GM12878 (cell line): ENCODE results near the gene HPGD. TPM values are rescaled to one million over a fixed set of nuclear protein-coding genes. Genes with fewer than 3 reads are reported as not detected.

Experiments used
- ATAC-seq: fragments of 200-7000 bp; cut with Tn5 transposase; 3 replicates; pipeline ENCODE4 v1.9.1; 2020; ENCODE audit warnings: mild to moderate bottlenecking, moderate library complexity
- BruUV-seq: library from RNA; stranded (reverse); fragments of 400-500 nt; replicated peaks from 2 replicates; lab custom pipeline; 2021; lab: Mats Ljungman, UMichigan
- CTCF ChIA-PET: fragments of 300-600 bp; sonication (Branson Sonifier 250); formaldehyde crosslinking; extraction: SDS; loops from one replicate; lab custom pipeline; 2021; ENCODE audit warnings: inconsistent platforms; lab: Yijun Ruan, JAX
- POLR2A ChIA-PET: fragments of 350-600 bp; formaldehyde crosslinking; extraction: SDS; loops from one replicate; lab custom pipeline; 2021; ENCODE audit warnings: inconsistent platforms; lab: Charles Lee
- RAD21 ChIA-PET: fragments of 300-600 bp; sonication (Branson Sonifier 250); formaldehyde crosslinking; loops from one replicate; lab custom pipeline; 2023; ENCODE audit warnings: antibody characterized with exemption; ENCODE audit not compliant: unreplicated experiment; lab: Charles Lee
- SMC1A ChIA-PET: fragments of 300-600 bp; sonication (Branson Sonifier 250); formaldehyde crosslinking; loops from one replicate; lab custom pipeline; 2023; ENCODE audit not compliant: unreplicated experiment, uncharacterized antibody; lab: Charles Lee
- DNase-seq: peaks from one replicate; pipeline ENCODE4 v3.0.0-alpha.2; 2011; ENCODE audit warnings: low read depth, low spot score
- FAIRE-seq: peaks from 3 replicates; lab custom pipeline; 2011; peaks lifted over from hg19 to GRCh38; lab: Jason Lieb, UNC
- H2AFZ ChIP-seq: 2 replicates; pipeline ENCODE4 v1.6.0; 2011; ENCODE audit warnings: low read depth, low read length, control low read depth; ENCODE audit not compliant: control insufficient read depth
- H3K27ac ChIP-seq: 2 replicates; pipeline ENCODE4 v1.5.1; 2011; ENCODE audit warnings: control low read depth; ENCODE audit not compliant: control insufficient read depth, insufficient read depth
- H3K27me3 ChIP-seq, 2 experiments: replicated peaks in 1 of 2; 2 replicates each; pipeline versions ENCODE4 v1.6.0 to v1.6.1; 2011; ENCODE audit warnings: low read length in 1 of 2; ENCODE audit not compliant: control insufficient read depth in 2 of 2, insufficient read depth in 2 of 2
- H3K36me3 ChIP-seq, 2 experiments: 2 replicates each; pipeline ENCODE4 v1.5.1; 2011; ENCODE audit warnings: low read length in 1 of 2; ENCODE audit not compliant: control insufficient read depth in 2 of 2, insufficient read depth in 2 of 2
- H3K4me1 ChIP-seq: 2 replicates; pipeline ENCODE4 v1.6.1; 2011; ENCODE audit warnings: mild to moderate bottlenecking, low read length, moderate library complexity, mixed read lengths; ENCODE audit not compliant: control insufficient read depth, insufficient read depth
- H3K4me2 ChIP-seq: 2 replicates; pipeline ENCODE4 v1.6.0; 2011; ENCODE audit warnings: control low read depth; ENCODE audit not compliant: control insufficient read depth, insufficient read depth
- H3K4me3 ChIP-seq: fragments of 200-600 bp; sonication (generic); 2 replicates; pipeline ENCODE4 v1.5.1; 2016
- H3K79me2 ChIP-seq: 2 replicates; pipeline ENCODE4 v1.6.0; 2011; ENCODE audit warnings: low read length; ENCODE audit not compliant: control insufficient read depth, insufficient read depth
- H3K9ac ChIP-seq: 2 replicates; pipeline ENCODE4 v1.8.0; 2011; ENCODE audit warnings: low read length, control low read depth, mixed read lengths; ENCODE audit not compliant: control insufficient read depth, insufficient read depth
- H3K9me3 ChIP-seq: replicated peaks from 3 replicates; pipeline ENCODE4 v1.5.1; 2011; ENCODE audit warnings: mild to moderate bottlenecking, low read length; ENCODE audit not compliant: control insufficient read depth, insufficient read depth
- H4K20me1 ChIP-seq: 2 replicates; pipeline ENCODE4 v1.6.0; 2011; ENCODE audit not compliant: control insufficient read depth, insufficient read depth
- CREB1 ChIP-seq: IDR thresholded peaks from 2 replicates; pipeline ENCODE4 v1.6.1; 2012; ENCODE audit warnings: low read depth, mild to moderate bottlenecking, inconsistent platforms
- EZH2 ChIP-seq: IDR thresholded peaks from 2 replicates; pipeline ENCODE4 v1.6.1; 2012; ENCODE audit warnings: low read depth, mild to moderate bottlenecking, control low read depth, inconsistent platforms, low read length, borderline replicate concordance; ENCODE audit not compliant: control insufficient read depth
- GABPA ChIP-seq: IDR thresholded peaks from 2 replicates; pipeline ENCODE4 v1.6.1; 2014; ENCODE audit warnings: antibody characterized with exemption, low read depth, mild to moderate bottlenecking, inconsistent platforms
- MEF2B ChIP-seq: fragments of 450-650 bp; IDR thresholded peaks from 2 replicates; pipeline ENCODE4 v1.6.1; 2018; ENCODE audit warnings: mild to moderate bottlenecking, moderate library complexity; ENCODE audit not compliant: partially characterized antibody, poor library complexity, severe bottlenecking
- NR2C1 ChIP-seq: fragments of 450-650 bp; IDR thresholded peaks from 2 replicates; pipeline ENCODE4 v1.6.1; 2017; ENCODE audit warnings: antibody characterized with exemption, mild to moderate bottlenecking, moderate library complexity
- NR2F1 ChIP-seq: fragments of 450-650 bp; conservative IDR thresholded peaks from 2 replicates; pipeline ENCODE4 v1.6.1; 2017; ENCODE audit warnings: mild to moderate bottlenecking
- RAD21 ChIP-seq: IDR thresholded peaks from 2 replicates; pipeline ENCODE4 v1.6.1; 2011; ENCODE audit warnings: mild to moderate bottlenecking, low read depth, low read length, moderate library complexity; ENCODE audit not compliant: insufficient read depth
- SREBF2 ChIP-seq: IDR thresholded peaks from 2 replicates; pipeline ENCODE4 v1.6.1; 2012; ENCODE audit warnings: mild to moderate bottlenecking, low read length
- SUZ12 ChIP-seq: fragments of 200-600 bp; sonication (generic); IDR thresholded peaks from one replicate; pipeline ENCODE4 v1.6.1; 2018; ENCODE audit warnings: antibody characterized with exemption, mild to moderate bottlenecking; ENCODE audit not compliant: unreplicated experiment
- ZNF217 ChIP-seq: fragments of 450-650 bp; IDR thresholded peaks from 2 replicates; pipeline ENCODE4 v1.6.1; 2017; ENCODE audit warnings: antibody characterized with exemption, mild to moderate bottlenecking
- WGBS: methylation state at CpG from one replicate; pipeline ENCODE4 v1.1.6; 2016; ENCODE audit warnings: low lambda C conversion rate; ENCODE audit not compliant: insufficient replicate concordance, insufficient coverage; ENCODE audit errors: missing lambda C conversion rate; 5-methylcytosine and 5-hydroxymethylcytosine counted together
- in situ Hi-C: fragments of 300-500 bp; cut with MboI; formaldehyde crosslinking; loops from 9 replicates; pipeline ENCODE4 v1.14.3; 2018; ENCODE audit warnings: mixed read lengths
- intact Hi-C: fragments of 100-400 bp; cut with micrococcal nuclease; formaldehyde crosslinking; loops from one replicate; pipeline ENCODE4 v1.14.2; 2022; ENCODE audit not compliant: unreplicated experiment
- polyA plus RNA-seq, 11 experiments: library from polyadenylated mRNA; depleted of rRNA in 4 of 11; unstranded in 6 of 11; stranded (reverse) in 5 of 11; fragments of >200 nt; fragmentation: Nextera tagmentation in 4 of 11; fragmentation: Illumina TruSeq in 1 of 11; extraction: Ambion mirVana in 4 of 11; extraction: Trizol in 1 of 11; gene quantifications; 1 replicate in 1 of 11; 2 replicates in 10 of 11; pipeline versions ENCODE4 v1.2.1 to v1.2.3, GENCODE V29; 2011 to 2016; ENCODE audit warnings: inconsistent platforms in 2 of 11, missing spikeins in 2 of 11, low read depth in 1 of 11
- total RNA-seq, 4 experiments: library from RNA; depleted of rRNA in 3 of 4; stranded (reverse); fragments of >200 nt in 3 of 4; fragmentation: Illumina TruSeq in 1 of 4; extraction: Trizol in 1 of 4; gene quantifications; 2 replicates each; pipeline versions ENCODE4 v1.2.1 to v1.2.3, GENCODE V29; 2013 to 2021
- TF ChIP-seq, protein P1 (sequence below): IDR thresholded peaks from 2 replicates; pipeline ENCODE4 v1.6.1; 2011; ENCODE audit warnings: mild to moderate bottlenecking, low read depth, low read length, moderate library complexity; ENCODE audit not compliant: insufficient replicate concordance
- TF ChIP-seq, protein P2 (sequence below): fragments of 450-650 bp; IDR thresholded peaks from 2 replicates; pipeline ENCODE4 v1.6.1; 2017; ENCODE audit warnings: mild to moderate bottlenecking, moderate library complexity

Gene HPGD
- total and polyA plus RNA-seq, 10 of the 15 experiments (the other 5 are each of a cell fraction or from before 2014, with no cell fraction given): 0.07 to 0.41 (median 0.24) TPM; not detected in 7

DNA sequence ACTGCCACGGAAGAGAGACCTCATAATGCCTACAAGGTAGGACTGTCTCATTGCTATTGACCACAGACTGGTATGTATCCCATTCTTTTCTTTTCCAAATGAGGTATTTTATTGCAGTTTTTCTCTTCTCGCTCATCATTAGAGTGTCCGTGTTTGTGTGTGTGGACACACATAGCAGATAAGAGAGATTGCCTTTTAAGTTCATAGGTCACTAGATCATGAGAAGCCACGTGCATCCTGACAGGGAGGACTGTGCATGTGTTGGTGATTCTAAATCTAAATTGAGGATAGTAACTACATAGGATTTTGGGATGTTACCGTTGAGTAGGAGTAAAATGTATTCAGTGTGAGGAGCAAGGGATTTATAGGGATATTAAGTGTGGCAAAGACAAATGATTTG, 37.3 kb downstream of the HPGD start (continued):
- no peak for TF ChIP-seq ZNF217
- TF ChIP-seq GABPA: no peak
- TF ChIP-seq SUZ12: no peak
- TF ChIP-seq, protein P1, sequence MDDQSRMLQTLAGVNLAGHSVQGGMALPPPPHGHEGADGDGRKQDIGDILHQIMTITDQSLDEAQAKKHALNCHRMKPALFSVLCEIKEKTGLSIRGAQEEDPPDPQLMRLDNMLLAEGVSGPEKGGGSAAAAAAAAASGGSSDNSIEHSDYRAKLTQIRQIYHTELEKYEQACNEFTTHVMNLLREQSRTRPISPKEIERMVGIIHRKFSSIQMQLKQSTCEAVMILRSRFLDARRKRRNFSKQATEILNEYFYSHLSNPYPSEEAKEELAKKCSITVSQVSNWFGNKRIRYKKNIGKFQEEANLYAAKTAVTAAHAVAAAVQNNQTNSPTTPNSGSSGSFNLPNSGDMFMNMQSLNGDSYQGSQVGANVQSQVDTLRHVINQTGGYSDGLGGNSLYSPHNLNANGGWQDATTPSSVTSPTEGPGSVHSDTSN: no peak
- no peak for TF ChIP-seq SREBF2
- TF ChIP-seq NR2F1: no peak
- TF ChIP-seq, protein P2, sequence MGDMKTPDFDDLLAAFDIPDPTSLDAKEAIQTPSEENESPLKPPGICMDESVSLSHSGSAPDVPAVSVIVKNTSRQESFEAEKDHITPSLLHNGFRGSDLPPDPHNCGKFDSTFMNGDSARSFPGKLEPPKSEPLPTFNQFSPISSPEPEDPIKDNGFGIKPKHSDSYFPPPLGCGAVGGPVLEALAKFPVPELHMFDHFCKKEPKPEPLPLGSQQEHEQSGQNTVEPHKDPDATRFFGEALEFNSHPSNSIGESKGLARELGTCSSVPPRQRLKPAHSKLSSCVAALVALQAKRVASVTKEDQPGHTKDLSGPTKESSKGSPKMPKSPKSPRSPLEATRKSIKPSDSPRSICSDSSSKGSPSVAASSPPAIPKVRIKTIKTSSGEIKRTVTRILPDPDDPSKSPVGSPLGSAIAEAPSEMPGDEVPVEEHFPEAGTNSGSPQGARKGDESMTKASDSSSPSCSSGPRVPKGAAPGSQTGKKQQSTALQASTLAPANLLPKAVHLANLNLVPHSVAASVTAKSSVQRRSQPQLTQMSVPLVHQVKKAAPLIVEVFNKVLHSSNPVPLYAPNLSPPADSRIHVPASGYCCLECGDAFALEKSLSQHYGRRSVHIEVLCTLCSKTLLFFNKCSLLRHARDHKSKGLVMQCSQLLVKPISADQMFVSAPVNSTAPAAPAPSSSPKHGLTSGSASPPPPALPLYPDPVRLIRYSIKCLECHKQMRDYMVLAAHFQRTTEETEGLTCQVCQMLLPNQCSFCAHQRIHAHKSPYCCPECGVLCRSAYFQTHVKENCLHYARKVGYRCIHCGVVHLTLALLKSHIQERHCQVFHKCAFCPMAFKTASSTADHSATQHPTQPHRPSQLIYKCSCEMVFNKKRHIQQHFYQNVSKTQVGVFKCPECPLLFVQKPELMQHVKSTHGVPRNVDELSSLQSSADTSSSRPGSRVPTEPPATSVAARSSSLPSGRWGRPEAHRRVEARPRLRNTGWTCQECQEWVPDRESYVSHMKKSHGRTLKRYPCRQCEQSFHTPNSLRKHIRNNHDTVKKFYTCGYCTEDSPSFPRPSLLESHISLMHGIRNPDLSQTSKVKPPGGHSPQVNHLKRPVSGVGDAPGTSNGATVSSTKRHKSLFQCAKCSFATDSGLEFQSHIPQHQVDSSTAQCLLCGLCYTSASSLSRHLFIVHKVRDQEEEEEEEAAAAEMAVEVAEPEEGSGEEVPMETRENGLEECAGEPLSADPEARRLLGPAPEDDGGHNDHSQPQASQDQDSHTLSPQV: no peak

DNA sequence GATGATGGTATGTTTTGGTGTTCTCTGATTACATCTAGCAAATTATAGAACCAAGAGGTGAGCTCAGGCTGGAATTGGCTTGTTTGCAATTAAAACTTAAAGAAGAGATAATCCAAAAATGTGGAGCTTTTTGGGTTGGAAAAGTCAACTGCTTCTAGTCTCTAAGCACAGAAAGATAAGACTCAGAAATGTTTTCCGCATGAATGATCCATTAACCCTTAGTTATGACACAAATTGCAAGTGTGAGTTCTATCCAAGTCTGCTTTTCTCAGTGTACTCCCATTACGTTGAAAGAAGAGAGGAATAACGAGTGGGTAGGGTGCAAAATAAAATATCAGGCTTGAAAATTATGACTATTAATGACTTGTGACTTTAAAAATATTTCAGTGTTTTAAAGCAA, 38.5 kb downstream of the HPGD start:
- 51% methylated on average over 3 of the region's 3 CpGs for WGBS

More for the DNA sequence above, 38.5 kb downstream of the HPGD start:
- intact Hi-C loops (no loop called here), in situ Hi-C loops (no loop called here)
- Histone ChIP-seq H2AFZ (no peak overlapping the region), H3K9ac (no peak overlapping the region), H3K4me3 (no peak overlapping the region), H3K79me2 (no peaks in the 10 kb centered on the region), H4K20me1 (no peaks in the 10 kb centered on the region), H3K4me1 (no peaks in the 10 kb centered on the region), H3K9me3 (no peaks in the 10 kb centered on the region), H3K4me2 (no peak overlapping the region), H3K36me3 (no peaks in the 10 kb centered on the region), H3K27ac (no peak overlapping the region), H3K27me3 (no peaks in the 10 kb centered on the region)
- SMC1A ChIA-PET: interaction anchor here (1.5 kb wide), 1 partner anchor 15 kb away, joined by 3 read pairs; no protein-coding TSS in a partner anchor
- TF ChIP-seq EZH2: no peak
- TF ChIP-seq NR2C1: no peak
- TF ChIP-seq RAD21: no peak
- no peak for TF ChIP-seq CREB1
- TF ChIP-seq, protein P2: no peak
- no peak for TF ChIP-seq MEF2B
- ATAC-seq (no peak), FAIRE-seq (no peak), DNase-seq (no peak)
- CTCF ChIA-PET: interaction anchor here (1.0 kb wide), 1 partner anchor 8 kb away, joined by 3 read pairs; no protein-coding TSS in a partner anchor
- no TSS peak for BruUV-seq
- POLR2A ChIA-PET: no interaction called here
- RAD21 ChIA-PET: no interaction called here
